Measurements from ENCODE around the gene ZNRF3.

The ZNRF3 gene

GRCh38 chr22:28874811-28875320 is 8.5 kb upstream of the ZNRF3 start:
- H3K9me3 Mint-ChIP-seq, result no peaks in the 10 kb centered on the region
- TF ChIP-seq, protein P1, sequence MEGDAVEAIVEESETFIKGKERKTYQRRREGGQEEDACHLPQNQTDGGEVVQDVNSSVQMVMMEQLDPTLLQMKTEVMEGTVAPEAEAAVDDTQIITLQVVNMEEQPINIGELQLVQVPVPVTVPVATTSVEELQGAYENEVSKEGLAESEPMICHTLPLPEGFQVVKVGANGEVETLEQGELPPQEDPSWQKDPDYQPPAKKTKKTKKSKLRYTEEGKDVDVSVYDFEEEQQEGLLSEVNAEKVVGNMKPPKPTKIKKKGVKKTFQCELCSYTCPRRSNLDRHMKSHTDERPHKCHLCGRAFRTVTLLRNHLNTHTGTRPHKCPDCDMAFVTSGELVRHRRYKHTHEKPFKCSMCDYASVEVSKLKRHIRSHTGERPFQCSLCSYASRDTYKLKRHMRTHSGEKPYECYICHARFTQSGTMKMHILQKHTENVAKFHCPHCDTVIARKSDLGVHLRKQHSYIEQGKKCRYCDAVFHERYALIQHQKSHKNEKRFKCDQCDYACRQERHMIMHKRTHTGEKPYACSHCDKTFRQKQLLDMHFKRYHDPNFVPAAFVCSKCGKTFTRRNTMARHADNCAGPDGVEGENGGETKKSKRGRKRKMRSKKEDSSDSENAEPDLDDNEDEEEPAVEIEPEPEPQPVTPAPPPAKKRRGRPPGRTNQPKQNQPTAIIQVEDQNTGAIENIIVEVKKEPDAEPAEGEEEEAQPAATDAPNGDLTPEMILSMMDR (IDR thresholded peaks at IDR 0.05; ENCODE audit: unreplicated experiment in 3 of 3), result no peak
- no peak overlapping the region for H3K27ac Mint-ChIP-seq
- H3K27me3 Mint-ChIP-seq (ENCODE audit: low read depth), result no peaks in the 10 kb centered on the region
- no peaks in the 10 kb centered on the region for H3K36me3 Mint-ChIP-seq (ENCODE audit: low read depth)
- peaks cover 11% of the 10 kb centered on the region for H3K4me1 Mint-ChIP-seq
- no peak overlapping the region for H3K4me3 Mint-ChIP-seq

- Mint-ChIP-seq H3K27ac (peak overlapping the region; percentile 71 to 81 (median 76)), H3K4me3 (peak overlapping the region; percentile 91 to 93 (median 91)), H3K27me3 (ENCODE audit: low read depth) (peaks cover 5% of the 10 kb centered on the region), H3K4me1 (peaks cover 39% of the 10 kb centered on the region), H3K9me3 (no peaks in the 10 kb centered on the region), H3K36me3 (ENCODE audit: low read depth) (no peaks in the 10 kb centered on the region)
- TF ChIP-seq, protein P1 (IDR thresholded peaks at IDR 0.05; ENCODE audit: unreplicated experiment in 3 of 3), result no peak
These were observed 861 bp upstream of the ZNRF3 start for GRCh38 chr22:28882545-28882877.

GRCh38 chr22:28883657-28883916 is 215 bp downstream of the ZNRF3 start:
- H3K4me1 Mint-ChIP-seq, result peaks cover 50% of the 10 kb centered on the region
- no peaks in the 10 kb centered on the region for H3K36me3 Mint-ChIP-seq (ENCODE audit: low read depth)
- H3K27me3 Mint-ChIP-seq (ENCODE audit: low read depth), result peaks cover 5% of the 10 kb centered on the region
- TF ChIP-seq, protein P1 (IDR thresholded peaks at IDR 0.05; ENCODE audit: unreplicated experiment in 3 of 3), result no peak
- H3K4me3 Mint-ChIP-seq, result peak overlapping the region; percentile 37 to 91 (median 91)
- H3K27ac Mint-ChIP-seq, result no peak overlapping the region
- no peaks in the 10 kb centered on the region for H3K9me3 Mint-ChIP-seq

GRCh38 chr22:28883917-28884746 is 760 bp downstream of the ZNRF3 start:
- TF ChIP-seq, protein P1 (IDR thresholded peaks at IDR 0.05; ENCODE audit: unreplicated experiment in 3 of 3), result no peak
- H3K9me3 Mint-ChIP-seq, result no peaks in the 10 kb centered on the region
- peaks cover 51% of the 10 kb centered on the region for H3K4me1 Mint-ChIP-seq
- peak overlapping the region; percentile 56 to 80 (median 76) for H3K27ac Mint-ChIP-seq
- peaks cover 5% of the 10 kb centered on the region for H3K27me3 Mint-ChIP-seq (ENCODE audit: low read depth)
- peak overlapping the region; percentile 82 to 90 (median 90) for H3K4me3 Mint-ChIP-seq
- H3K36me3 Mint-ChIP-seq (ENCODE audit: low read depth), result no peaks in the 10 kb centered on the region

DNA sequence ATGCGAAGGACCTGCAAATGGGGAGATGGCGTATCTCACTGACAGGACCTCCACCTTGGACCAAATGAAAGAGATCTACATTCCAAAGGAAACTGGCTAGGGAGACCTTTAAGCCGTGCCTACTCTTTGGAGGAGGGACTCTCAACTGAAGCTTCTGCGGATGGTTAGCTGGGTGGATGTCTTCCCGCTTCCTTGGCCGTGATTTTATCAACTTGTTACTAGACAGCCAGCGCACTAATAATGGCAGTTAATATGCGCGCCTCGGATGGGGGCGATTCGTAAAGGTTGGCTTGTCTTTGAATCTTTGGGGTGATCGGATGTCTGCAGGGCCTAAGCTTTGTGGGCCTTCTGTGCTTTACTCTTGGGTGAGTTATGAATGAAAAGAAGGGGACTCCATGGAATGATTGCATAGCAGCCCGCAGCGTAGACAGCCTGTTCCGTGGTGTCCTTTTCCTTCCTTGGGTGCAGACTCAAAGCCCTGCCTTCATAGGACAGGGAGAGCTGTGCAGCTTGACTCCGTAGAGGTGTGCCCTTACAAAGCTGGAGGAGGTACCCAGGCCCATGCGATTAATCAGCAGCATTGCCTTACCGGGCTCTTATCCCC is 1.5 kb downstream of the ZNRF3 start:
- H3K4me1 Mint-ChIP-seq, result peaks cover 55% of the 10 kb centered on the region
- peak overlapping the region; percentile 82 to 90 (median 90) for H3K4me3 Mint-ChIP-seq
- no peaks in the 10 kb centered on the region for H3K9me3 Mint-ChIP-seq
- H3K27ac Mint-ChIP-seq, result peak overlapping the region; percentile 56 to 80 (median 76)
- H3K36me3 Mint-ChIP-seq (ENCODE audit: low read depth), result no peaks in the 10 kb centered on the region
- TF ChIP-seq, protein P1 (IDR thresholded peaks at IDR 0.05; ENCODE audit: unreplicated experiment in 3 of 3), result no peak
- peaks cover 5% of the 10 kb centered on the region for H3K27me3 Mint-ChIP-seq (ENCODE audit: low read depth)

Data from nephron (organoid).